ENCODE results near the gene C1orf210.

- TF ChIP-seq EZH2 (IDR thresholded peaks at IDR 0.05; ENCODE audit: borderline replicate concordance, low read length) (no peak), CTCF (IDR thresholded peaks at IDR 0.05; ENCODE audit: low read length) (no peak)
Measured at GRCh38 chr1:43318831-43319230, 33.5 kb upstream of the C1orf210 start.
